NB4 (cell line): Measurements from ENCODE around the gene CTDSP1.

Experiments used
- MYC ChIP-seq: IDR thresholded peaks from 2 replicates; pipeline ENCODE4 v1.6.1; 2011; ENCODE audit warnings: low read depth, low read length
- POLR2A ChIP-seq: IDR thresholded peaks from 2 replicates; pipeline ENCODE4 v1.6.1; 2011; ENCODE audit warnings: mild to moderate bottlenecking; ENCODE audit not compliant: insufficient read length; ENCODE audit errors: extremely low read depth
- TF ChIP-seq, protein P1 (sequence below): IDR thresholded peaks from one replicate; pipeline ENCODE4 v1.5.1; 2012; ENCODE audit warnings: low read depth, low read length
- TF ChIP-seq, protein P2 (sequence below): IDR thresholded peaks from 2 replicates; pipeline ENCODE4 v1.6.1; 2011; ENCODE audit warnings: low read depth, low read length

DNA sequence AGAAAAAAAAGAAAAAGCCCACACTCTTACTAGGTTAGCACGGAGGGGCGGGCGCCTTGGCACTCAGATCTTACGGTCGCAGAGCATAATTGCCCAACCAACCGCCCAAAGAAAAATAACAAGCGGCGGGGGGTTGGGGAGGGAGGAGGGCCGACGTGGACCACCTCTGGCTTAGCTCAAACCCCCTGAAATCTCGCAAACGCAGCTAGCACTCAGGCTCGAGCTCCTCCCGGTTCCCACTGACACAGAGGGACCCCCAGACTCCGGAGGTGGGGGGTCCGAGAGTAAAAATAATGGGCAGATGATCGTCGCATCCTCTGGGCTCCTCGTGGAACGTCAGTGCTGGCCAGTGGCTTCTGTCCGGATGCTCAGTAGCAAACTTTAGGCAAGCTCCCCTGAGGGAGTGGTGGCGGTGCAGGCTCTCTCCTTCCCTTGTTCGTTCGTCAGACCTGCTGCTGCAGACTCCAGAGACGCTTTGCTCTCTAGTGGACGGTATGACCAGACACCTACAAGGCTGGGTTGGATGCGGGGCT is 31.0 kb upstream of the CTDSP1 start:
- TF ChIP-seq, protein P1, sequence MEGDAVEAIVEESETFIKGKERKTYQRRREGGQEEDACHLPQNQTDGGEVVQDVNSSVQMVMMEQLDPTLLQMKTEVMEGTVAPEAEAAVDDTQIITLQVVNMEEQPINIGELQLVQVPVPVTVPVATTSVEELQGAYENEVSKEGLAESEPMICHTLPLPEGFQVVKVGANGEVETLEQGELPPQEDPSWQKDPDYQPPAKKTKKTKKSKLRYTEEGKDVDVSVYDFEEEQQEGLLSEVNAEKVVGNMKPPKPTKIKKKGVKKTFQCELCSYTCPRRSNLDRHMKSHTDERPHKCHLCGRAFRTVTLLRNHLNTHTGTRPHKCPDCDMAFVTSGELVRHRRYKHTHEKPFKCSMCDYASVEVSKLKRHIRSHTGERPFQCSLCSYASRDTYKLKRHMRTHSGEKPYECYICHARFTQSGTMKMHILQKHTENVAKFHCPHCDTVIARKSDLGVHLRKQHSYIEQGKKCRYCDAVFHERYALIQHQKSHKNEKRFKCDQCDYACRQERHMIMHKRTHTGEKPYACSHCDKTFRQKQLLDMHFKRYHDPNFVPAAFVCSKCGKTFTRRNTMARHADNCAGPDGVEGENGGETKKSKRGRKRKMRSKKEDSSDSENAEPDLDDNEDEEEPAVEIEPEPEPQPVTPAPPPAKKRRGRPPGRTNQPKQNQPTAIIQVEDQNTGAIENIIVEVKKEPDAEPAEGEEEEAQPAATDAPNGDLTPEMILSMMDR: no peak
- TF ChIP-seq, protein P2, sequence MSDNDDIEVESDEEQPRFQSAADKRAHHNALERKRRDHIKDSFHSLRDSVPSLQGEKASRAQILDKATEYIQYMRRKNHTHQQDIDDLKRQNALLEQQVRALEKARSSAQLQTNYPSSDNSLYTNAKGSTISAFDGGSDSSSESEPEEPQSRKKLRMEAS: peak; percentile 25; the same call in 1 of the 2 replicates
- TF ChIP-seq POLR2A: peak; percentile 64
- TF ChIP-seq MYC: peak; percentile 40; the same call in 1 of the 2 replicates
